ENCODE data around the gene NEAT1.

The NEAT1 gene

DNA sequence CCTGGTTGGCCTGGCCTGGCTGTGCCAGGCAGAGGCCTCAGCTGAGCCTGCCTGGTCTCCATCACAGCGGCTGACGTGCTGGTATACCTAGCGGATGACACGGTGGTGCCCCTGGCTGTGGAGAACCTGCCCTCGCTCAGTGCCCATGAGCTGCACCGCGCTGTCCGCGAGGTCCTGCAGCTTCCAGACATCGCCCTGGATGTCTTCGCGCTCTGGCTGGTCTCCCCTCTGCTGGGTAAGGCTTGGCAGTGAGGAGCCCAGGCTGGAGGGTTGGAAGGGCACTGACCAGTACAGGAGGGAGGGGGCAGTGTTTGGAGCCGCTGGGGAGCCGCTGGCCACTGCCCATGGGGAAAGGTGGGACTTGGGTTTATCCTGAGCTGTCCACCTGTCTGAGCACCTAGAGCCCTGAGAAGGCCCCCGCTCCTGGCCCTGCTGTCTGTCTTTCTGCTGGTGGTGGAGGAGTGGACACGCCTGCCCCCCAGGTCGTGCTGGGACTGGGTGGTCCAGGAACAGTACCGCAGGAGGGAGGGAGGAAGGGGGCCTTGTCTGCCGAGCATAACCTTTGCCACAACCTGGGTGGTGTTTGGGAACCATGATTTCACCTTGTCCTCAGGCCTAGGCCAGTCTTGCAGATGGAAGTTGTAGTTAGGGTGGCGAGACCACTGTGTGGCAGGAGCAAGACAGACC, 33.2 kb upstream of the NEAT1 start:
- no peak for ATAC-seq

DNA sequence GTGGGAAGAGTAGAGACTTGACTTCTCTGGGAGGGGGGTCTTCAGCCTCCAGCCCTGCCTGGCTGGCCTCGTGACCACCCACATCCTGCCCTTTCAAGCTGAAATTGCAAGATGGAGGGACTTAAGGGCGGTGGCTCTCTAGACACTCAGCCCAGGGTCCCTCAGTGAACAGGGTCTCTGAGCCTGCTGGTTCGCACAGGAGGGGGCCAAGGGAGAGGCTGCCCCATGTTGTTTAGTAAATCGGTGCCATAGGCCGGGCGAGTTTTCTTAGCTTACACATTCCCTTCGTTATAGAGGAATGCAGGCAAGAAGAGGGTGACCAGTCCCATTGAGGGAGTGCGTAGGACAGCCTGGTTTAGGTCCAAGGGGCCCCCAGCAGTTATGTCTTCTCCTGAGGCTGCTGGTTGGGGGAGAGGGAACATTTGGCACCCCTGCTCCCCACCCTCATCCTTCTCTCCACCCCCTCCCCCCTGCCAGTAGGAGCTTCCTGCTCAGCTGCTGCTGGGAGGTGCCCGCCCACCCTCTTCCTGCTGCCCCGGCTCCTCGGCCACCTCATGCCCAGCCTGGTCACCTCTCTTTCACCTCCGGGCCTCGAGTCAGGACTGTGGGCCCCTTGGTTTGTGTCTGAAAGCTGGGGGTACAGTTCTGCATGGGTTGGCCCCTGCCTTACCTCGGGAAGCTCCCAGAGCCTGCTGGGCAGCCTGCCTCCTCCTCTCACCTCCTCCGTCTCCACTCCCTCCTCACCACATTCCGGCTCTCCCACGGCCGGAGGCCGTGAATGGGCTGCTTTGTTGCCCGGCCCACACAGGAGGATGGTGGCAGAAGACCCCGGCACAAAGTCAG, 32.3 kb upstream of the NEAT1 start:
- no peak for ATAC-seq

DNA sequence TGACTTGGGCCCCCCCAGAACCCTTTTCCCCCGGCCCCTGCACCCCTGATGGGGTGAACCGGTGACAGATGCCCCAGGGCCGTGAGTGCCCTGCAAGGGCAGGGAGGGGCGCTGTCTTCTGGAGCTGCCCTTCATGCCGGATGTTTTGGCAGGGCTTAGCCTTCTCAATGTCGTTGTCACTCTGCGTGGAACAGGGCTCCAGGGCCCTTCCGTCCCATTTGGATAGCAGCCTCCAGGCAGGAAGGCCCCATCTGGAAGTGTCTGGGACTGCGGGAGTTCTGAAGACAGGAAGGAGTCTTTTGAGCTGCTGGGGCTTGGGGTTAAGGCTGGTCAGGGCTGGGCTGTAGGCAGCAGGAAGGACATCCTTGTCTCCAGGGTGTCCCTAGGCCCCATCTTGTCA, 31.6 kb upstream of the NEAT1 start:
- no peak for ATAC-seq

DNA sequence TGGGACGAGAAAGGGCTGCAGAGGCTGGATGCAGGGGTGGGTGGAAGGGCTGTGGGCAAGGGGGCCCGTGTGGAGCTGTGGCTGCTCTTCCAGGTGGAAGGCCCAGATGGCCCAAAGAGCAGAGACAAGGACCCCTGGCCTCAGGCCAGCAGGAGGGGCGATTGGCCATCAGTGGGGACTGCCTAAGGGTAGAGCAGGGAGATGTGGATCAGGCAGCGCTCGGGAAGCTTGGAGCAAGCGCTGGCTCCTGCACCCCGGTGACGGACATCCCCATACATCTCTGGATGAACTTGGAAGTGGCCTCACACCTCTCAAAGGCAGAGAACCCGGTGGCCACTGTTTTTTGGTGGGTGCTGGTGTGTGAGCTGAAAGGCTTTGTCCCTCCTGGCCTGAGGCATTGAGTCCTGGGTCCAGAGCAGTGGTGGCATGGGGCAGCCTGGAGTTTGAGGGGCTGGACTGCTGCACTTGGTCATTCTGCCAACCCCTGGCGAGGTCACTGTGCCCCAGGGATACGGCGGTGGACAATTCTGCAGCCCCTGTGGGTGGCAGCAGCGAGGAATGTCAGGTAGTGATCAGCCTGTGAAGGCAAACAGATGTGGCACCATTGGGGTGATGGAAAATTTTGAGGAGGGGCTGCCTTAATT, 30.3 kb upstream of the NEAT1 start:
- ATAC-seq: no peak

DNA sequence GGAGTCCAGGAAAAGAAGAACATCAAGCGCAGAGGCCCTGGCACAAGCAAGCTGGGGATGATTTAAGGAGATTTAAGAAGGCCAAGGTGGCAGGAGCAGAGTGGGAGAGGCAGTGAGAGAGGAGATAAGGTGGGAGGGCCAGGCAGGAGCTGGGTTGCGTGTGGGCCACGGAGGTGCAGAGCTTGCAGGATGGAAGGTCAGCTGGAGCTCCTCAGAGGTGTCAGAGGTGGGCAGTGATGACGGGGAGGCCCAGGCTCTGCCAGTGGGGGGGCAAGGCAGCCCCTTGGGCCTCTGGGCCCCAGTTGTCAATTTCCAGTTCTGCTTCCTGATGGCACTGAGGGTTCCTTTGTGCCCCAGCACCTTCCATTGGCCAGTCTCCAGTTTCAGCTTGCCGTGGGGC, 29.7 kb upstream of the NEAT1 start:
- no peak for ATAC-seq

DNA sequence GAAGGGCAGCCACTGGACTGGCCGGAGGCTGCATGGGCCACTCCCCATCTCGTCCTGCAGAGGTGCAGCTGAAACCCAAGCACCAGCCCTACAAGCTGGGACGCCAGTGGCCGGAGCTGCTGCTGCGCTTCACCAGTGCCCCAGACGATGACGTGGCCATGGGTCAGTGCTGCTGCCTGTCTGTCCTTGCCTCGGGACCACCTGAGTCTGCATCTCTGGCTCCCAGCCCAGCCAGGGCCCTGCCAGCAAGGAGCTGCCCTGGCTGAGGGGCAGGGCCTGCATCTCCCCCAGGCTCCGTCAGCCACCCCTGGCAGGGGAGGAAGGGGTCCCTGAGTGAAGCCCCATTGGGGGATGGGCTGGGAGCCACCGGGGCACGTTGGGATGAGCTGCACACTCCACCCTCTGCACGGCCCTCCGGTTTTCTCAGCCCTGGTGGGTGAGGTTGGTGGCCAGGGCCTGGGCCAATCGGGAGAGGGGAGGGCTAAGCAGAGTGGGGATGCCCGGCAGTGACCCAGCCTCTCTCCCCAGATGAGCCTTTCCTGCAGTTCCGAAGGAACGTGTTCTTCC, 29.0 kb upstream of the NEAT1 start:
- ATAC-seq: no peak

DNA sequence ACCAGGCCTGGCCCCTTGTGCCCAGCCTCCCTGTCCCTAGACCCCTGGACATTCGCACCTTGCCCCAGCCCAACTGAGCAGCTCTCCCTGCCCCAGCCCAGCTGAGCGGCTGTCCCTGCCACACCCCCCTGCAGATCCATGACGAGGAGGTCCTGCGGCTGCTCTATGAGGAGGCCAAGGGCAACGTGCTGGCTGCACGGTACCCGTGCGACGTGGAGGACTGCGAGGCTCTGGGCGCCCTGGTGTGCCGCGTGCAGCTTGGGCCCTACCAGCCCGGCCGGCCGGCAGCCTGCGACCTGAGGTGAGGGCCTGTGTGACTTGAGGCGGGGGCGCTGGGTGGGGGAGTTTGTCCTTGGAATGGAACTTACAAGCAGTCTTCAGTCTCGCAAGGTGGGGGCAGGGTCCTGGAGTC, 28.5 kb upstream of the NEAT1 start:
- ATAC-seq: no peak

DNA sequence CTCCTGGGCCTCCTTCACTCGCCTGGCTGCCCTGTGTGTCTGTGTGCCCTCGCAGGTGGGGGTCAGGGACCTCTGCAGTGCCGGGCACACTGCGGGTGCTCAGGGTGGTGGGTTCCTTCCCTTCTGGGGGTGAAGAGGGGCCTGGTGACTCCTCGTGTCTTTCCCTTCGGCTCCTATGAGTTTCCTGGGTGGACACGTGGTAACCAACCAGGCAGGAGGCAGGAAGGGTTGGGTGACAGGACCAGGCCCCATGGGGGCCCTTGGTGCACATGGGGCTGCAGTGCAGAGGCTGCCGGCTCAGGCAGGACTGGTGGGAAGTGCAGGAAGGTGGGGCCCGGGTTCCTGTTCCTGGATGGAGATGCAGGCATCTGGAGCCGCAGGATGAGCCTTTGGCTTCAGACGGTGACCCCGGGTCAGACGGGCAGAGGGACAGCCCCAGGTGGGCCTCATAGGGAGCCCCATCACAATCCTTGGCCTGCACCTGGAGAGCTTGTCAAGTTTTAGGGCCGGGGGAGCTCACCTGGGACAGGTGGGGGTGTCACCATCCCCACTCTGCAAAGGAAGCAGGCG, 26.6 kb upstream of the NEAT1 start:
- ATAC-seq: no peak

DNA sequence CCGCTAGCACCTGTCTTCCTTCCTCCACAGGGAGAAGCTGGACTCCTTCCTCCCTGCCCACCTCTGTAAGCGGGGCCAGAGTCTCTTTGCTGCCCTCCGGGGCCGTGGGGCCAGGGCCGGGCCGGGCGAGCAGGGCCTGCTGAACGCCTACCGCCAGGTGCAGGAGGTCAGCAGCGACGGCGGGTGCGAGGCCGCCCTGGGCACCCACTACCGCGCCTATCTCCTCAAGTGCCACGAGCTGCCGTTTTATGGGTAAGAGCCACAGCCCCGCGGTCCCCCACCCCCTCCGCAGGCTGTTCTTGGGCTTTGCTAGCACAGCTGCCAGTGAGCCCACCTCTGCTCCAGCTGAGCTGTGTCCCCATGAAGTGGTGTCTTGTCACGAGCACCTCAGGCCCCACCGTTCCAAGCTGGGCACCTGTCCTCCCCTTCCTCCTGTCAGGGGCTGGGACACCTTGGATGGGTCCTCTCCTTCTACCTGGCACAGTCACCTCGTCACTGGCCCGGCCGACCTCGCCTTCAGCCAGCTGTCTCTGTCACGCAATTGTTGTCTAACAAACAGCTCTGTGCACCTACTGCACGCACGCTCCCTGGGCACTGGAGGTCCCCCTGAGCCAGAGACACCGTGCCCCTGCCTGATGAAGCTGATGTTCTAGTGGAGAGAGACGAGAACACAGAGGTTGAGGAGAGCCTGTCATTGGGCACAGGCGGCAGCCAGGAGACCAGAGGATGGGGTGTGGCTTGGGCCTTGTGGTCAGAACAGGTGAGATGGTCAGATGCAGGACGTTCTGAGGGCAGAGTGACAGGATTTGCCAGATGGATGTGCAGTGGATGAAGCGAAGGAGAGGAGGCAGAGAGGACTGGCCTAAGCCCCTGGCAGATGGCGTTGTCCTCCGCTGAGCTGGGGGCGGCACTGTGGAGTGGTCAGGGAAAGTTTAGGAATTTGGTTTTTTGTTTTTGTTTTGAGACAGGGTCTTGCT, 25.5 kb upstream of the NEAT1 start:
- ATAC-seq: no peak

DNA sequence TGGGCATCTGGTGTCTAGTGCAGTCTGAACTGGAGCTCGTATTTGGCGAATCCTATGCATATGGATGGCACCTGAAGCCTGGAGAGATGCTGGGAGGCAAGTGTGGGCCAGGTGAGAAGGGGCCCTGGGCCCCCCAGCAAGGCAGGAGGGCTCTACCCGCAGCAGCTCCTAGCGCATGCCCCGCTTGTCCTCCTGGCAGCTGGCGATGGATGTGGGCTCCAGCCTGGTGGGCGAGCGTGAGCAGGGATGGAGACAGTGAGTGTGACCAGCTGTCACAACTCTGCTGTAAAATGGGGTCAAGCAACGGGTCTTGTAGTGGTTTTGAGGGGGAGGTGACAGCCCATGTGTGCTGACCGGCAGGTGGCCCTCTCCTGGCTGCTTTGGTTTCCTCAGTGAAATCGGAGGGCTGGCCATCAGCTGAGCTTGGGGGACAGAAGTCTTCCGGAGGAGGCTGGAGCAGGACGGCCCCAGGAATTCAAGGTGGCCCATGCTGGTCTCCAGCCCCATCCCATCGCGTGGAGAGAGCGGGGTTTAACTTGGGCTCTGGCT, 24.2 kb upstream of the NEAT1 start:
- no peak for ATAC-seq

DNA sequence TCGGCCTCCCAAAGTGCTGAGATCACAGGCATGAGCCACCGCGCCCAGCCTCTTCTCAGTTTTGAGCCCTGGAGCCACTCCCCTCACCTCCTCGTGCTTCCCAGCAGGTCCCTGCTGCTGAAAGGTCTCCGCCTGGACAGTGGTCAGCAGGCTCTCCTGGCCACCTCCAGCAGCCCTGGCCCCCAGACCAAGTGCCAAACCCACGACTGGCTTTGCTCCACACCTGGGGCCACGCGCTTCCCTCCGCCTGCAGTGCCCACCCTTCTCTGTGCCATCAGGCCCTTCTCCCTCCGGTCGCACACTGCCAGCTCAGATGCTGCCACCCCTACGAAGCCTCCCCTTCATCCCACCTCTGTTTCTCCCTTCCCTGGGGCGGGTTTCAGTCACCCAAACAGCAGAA, 23.3 kb upstream of the NEAT1 start:
- no peak for ATAC-seq

DNA sequence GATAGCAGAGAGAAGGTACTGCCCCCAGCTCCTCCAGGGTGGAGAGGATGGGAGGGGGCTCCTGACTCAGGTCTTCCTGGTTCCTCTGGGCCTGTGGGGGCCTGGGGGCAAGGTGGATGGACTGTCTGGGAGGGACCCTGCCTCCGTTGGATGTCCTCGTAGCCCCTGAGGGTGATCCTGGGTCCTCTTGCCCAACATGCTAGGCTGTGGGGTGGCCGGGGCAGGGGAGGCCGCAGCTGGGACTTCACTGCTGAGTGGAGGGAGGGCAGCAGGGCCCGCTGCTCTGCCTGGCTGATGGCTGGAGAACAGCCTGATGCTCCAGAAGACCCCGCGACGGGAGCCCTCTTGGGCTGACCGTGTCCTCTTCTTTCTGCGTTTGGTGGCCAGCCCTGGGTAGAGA, 22.8 kb upstream of the NEAT1 start:
- no peak for ATAC-seq

DNA sequence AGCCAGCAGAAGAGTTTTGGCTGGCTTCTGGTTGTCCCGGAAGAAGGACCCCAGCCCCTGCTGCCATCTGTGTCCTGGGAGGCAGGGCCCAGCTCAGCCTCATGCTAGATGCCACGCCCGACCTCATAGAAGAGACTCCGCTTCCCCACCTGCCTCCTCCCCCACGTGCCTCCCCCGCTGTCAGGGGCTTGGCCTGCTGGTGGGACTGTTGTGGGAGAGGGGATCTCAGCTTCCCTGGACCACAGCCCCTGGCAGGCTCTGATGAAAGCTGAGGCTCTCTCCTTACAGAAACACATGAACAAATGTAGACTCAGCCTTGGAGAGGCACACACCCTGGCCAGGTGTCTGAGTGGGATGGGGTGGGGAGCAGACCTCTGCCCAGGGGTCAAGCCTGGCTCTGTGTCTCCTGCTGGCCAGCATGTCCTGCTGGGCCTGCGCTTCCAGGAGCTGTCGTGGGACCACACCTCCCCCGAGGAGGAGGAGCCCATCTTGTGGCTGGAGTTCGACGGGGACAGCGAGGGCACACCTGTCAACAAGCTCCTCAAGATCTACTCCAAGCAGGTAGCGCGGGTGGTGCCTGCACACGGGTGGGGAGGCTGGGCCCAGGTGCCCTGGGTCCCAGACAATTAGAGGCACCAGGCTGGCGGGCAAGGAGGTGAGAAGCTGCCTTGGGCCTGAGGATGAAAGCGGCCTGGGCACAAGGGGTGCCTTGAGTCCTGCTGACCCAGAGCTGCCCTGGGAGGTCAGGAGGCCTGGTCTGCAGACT, 22.1 kb upstream of the NEAT1 start:
- no peak for ATAC-seq

DNA sequence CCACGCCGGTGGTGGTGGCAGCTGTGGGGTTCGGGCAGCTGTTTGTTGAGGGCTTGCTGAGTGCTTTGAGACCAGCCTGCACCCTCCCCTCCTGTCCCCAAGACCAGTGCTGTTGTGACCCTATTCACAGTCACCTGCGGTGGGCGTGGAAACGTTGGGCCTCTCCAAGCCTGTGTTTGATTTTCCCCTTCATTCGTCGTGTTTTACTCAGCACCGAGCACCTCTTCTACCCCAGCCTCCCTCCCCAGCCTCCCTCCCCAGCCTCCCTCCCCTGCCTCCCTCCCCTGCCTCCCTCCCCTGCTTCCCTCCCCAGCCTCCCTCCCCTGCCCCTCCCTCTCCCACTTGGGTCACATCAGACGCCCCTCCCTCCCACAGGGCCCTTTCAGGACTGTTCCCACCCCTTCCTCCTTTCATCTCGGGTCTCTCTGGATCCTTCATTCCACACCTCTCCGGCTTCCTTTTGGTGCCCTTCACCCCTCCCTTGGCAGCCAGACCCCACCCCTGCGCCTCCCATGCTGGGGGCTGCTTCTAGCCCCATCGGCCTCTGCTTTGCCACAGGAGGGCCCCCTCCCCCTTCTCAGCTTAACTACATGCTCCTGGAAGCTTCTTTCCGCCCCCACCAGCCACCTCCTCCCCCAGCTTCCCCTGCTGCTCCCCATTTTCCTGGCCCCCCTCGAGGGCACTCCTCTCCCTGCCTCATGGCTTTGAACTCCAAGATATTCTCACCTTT, 21.4 kb upstream of the NEAT1 start:
- no peak for ATAC-seq

DNA sequence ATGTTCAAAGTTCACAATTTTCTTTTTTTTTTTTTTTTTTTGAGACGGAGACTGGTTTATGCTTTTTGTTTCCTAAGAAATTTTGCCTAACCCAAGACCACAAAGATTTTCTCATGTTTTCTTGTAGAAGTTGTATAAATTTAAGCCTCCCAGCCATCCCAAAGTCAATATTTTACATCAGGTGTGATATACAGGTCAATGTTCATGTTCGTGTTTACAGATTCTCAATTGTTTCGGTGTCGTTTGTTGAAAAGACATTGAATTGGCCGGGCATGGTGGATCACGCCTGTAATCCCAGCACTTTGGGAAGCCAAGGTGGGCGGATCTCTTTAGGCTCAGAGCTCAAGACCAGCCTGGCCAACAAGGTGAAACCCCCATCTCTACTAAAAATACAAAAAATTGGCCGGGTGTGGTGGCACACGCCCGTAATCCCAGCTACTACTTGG, 20.8 kb upstream of the NEAT1 start:
- no peak for ATAC-seq

DNA sequence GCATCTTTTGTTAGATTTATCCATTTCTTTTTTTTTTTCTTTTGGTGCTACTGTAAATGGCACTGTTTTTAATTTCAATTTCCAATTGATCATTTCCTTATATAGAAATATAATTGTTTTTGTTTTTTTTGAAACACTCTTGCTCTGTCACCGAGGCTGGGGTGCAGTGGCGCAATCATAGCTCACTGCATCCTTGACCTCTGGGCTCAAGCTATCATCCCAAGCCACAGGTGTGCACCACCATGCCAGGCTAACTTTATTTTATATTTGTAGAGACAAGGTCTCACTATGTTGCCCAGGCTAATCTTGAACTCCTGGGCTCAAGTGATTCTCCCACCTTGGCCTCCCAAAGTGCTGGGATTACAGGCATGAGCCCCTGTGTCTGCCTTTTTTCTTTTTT, 19.8 kb upstream of the NEAT1 start:
- ATAC-seq: no peak

DNA sequence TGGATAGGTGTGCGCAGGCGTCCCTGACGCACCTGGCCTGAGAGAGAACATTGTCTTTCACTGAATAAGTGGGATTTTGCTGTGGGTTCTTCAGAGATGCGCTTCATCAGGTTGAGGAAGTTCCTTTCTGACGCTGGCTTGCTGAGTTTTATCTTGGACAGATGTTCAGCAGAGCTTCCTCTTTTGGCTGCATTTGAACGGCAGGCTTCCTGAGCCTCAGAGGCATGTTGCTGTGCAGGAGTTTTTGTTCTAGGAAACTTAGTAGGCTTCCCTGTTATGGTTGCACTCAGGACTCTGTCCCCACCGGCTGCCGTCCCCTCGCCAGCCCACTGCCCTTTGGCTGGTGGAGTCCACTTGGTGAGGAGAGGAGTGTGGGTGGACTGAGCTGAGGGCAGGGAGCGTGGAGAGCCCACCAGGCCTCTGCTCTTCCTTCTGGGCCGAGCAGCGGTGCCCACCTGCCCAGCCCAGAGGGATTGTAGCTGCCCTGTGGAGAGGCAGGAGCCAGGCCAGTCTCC, 18.9 kb upstream of the NEAT1 start:
- ATAC-seq: peak in 1 of 2 donors; percentile 36

DNA sequence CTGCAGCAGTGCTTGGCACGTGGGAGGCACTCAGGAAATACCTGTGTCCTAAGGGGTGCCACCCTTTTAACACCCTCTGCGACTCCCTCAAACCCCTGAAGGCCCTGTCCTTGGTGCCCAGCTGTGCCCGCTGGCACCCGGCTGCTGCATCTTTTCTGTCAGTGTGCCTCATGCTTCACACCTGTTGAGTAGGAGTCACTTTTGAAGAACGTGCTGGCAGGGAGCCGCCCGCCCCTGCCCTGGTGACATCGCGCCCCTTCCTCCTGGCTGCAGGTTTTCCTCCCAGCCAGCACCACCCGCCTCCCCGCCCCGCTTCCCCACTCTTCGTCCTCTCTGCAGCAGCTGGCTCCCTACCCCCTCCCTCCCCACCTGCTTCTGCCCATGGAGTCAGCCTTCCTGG, 18.4 kb upstream of the NEAT1 start:
- ATAC-seq: no peak

DNA sequence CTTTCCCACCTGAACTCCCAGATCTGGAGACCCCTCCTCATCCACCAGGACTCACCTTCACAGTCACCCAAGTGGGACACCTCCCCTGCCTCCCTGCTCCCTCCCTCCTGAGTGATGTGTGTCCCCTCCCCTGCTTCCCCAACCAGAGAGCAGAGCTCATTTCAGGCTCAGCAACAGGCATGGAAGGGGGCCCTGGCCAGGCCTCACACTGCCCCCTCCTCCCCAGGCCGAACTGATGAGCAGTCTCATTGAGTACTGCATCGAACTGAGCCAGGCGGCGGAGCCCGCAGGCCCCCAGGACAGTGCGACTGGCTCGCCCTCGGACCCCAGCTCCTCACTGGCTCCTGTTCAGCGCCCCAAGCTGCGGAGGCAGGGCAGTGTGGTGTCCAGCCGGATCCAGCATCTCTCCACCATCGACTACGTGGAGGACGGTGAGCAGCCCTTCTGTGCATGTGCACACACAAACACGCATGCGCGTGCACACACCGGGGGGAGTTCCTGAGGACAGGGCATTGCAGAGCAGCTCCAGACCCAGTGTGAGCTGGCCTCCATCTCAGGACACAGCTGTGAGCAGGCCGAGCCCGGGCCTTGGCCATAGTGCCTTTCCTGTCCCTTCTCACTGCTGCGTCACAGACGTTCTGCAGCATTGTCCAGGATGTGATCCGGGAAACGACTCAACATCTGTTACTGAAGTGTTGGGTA, 17.8 kb upstream of the NEAT1 start:
- no peak for ATAC-seq

Measured in activated CD4-positive, CD25-positive, alpha-beta regulatory T cell treated with anti-CD3 and anti-CD28 coated beads, Interleukin-2, amount 50 U/mL, for 24 hours (primary cell).